Measurements from ENCODE around the gene ADNP. TPM values are rescaled to one million over a fixed set of nuclear protein-coding genes. Genes with fewer than 3 reads are reported as not detected.

ADNP gene
- total RNA-seq, 4 donors from 2014 or later, result 29.2 to 47.5 (median 32.8) TPM

GRCh38 chr20:50874758-50875665 is 56.2 kb downstream of the ADNP start:
- 89% methylated on average over 8 to 14 of the region's 28 CpGs for WGBS, 2 donors
- DNase-seq, result no peak
- intact Hi-C loops (cut with DNase I), result no loop called here

GRCh38 chr20:50874111-50874757 is 57.0 kb downstream of the ADNP start:
- Histone ChIP-seq H3K9me3 (no peaks in the 10 kb centered on the region), H3K4me1 (peaks cover 0 to 2% (median 0%) of the 10 kb centered on the region in 3 donors), H3K27me3 (no peaks in the 10 kb centered on the region), H3K27ac (no peak overlapping the region), H3K36me3 (peaks cover 0 to 14% (median 0%) of the 10 kb centered on the region in 3 donors), H3K4me3 (no peak overlapping the region)
- intact Hi-C loops (cut with DNase I), result no loop called here
- 89 to 92% methylated on average over 9 to 10 of the region's 10 CpGs for WGBS, 2 donors
- DNase-seq, result no peak
- no peak for TF ChIP-seq CTCF (IDR thresholded peaks at IDR 0.05)
- TF ChIP-seq POLR2A (IDR thresholded peaks at IDR 0.05), result no peak

More at GRCh38 chr20:50874758-50875665, 56.2 kb downstream of the ADNP start:
- Histone ChIP-seq H3K9me3 (no peaks in the 10 kb centered on the region), H3K36me3 (peaks cover 0 to 14% (median 0%) of the 10 kb centered on the region in 3 donors), H3K4me1 (no peaks in the 10 kb centered on the region), H3K4me3 (no peak overlapping the region), H3K27me3 (no peaks in the 10 kb centered on the region), H3K27ac (no peak overlapping the region)
- TF ChIP-seq POLR2A (IDR thresholded peaks at IDR 0.05) (no peak), CTCF (IDR thresholded peaks at IDR 0.05) (no peak)

GRCh38 chr20:50873585-50873984 is 57.7 kb downstream of the ADNP start:
- peaks cover 0 to 7% (median 3%) of the 10 kb centered on the region in 3 donors for H3K4me1 ChIP-seq
- no peak for TF ChIP-seq CTCF (IDR thresholded peaks at IDR 0.05)
- no peak for TF ChIP-seq POLR2A (IDR thresholded peaks at IDR 0.05)
- 82 to 94% methylated on average over 5 to 10 of the region's 10 CpGs for WGBS, 2 donors
- DNase-seq, result no peak
- intact Hi-C loops (cut with DNase I), result no loop called here
- H3K4me3 ChIP-seq, result no peak overlapping the region
- H3K27me3 ChIP-seq, result no peaks in the 10 kb centered on the region
- H3K9me3 ChIP-seq, result no peaks in the 10 kb centered on the region
- H3K27ac ChIP-seq, result no peak overlapping the region
- H3K36me3 ChIP-seq, result peaks cover 0 to 14% (median 0%) of the 10 kb centered on the region in 3 donors

- Histone ChIP-seq H3K27ac (no peak overlapping the region), H3K4me1 (peaks cover 0 to 13% (median 3%) of the 10 kb centered on the region in 3 donors), H3K36me3 (peaks cover 0 to 14% (median 0%) of the 10 kb centered on the region in 3 donors), H3K4me3 (no peak overlapping the region), H3K27me3 (no peaks in the 10 kb centered on the region), H3K9me3 (no peaks in the 10 kb centered on the region)
- intact Hi-C loops (cut with DNase I), result no loop called here
- DNase-seq, result no peak
- TF ChIP-seq POLR2A (IDR thresholded peaks at IDR 0.05), result no peak
- no peak for TF ChIP-seq CTCF (IDR thresholded peaks at IDR 0.05)
- WGBS, 2 donors, result 69 to 84% methylated on average over 11 to 12 of the region's 16 CpGs
Observed at GRCh38 chr20:50872560-50873425, 58.4 kb downstream of the ADNP start.

Data from esophagus squamous epithelium (tissue), 5 donors.